ENCODE measurements around the gene PCNX2. TPM values are rescaled to one million over a fixed set of nuclear protein-coding genes. Genes with fewer than 3 reads are reported as not detected.

PCNX2 gene
- total and polyA plus RNA-seq, 2 experiments from 2014 or later: 42.9 to 88.3 TPM

DNA sequence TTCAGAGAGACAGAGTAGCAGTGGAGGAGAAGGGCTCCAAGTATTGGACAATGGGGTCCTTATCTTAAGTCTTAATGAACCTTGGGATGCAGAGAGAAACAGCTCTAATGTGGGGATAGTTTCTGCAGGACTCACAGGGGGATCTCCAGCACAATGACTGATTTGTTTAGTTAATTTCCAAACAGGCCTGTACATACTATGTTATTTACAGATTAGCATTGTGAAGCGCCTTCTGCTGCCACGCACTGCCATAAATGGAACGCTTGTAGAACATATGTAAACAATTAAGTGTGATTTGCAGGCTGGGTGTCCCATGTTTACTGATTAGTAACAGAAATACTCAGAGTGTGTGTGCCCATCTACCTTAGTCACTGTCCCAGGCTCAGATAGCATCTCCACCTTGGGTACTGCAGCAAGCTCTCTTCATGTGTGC, 289.0 kb downstream of the PCNX2 start (continued):
- TF ChIP-seq ZNF462 (CRISPR knock-in tag; IDR thresholded peaks at IDR 0.05): no peak
- no peak for TF ChIP-seq CREB1 (CRISPR knock-in tag; IDR thresholded peaks at IDR 0.05; ENCODE audit: low read depth)
- no peak for TF ChIP-seq NANOG (IDR thresholded peaks at IDR 0.05; ENCODE audit: borderline replicate concordance)
- TF ChIP-seq CTCF (conservative IDR thresholded peaks at IDR 0.05; ENCODE audit: low read depth in 2 of 2): no peak
- no peak for TF ChIP-seq ZNF114 (CRISPR knock-in tag; IDR thresholded peaks at IDR 0.05)
- no peak for TF ChIP-seq JUNB (IDR thresholded peaks at IDR 0.05; ENCODE audit: unreplicated experiment)

GRCh38 chr1:233006108-233006507, 289.4 kb downstream of the PCNX2 start:
- Histone ChIP-seq H3K4me1 (ENCODE audit: insufficient read depth) (no peaks in the 10 kb centered on the region), H4K20me1 (replicated peaks; ENCODE audit: insufficient read depth) (no peaks in the 10 kb centered on the region), H3K27me3 (ENCODE audit: insufficient read depth) (no peaks in the 10 kb centered on the region), H3F3A (replicated peaks; ENCODE audit: low read depth) (no peaks in the 10 kb centered on the region), H3K9me2 (ENCODE audit: insufficient read depth) (no peaks in the 10 kb centered on the region; the same call in 1 of the 2 replicates), H3K36me3 (ENCODE audit: insufficient read depth) (no peaks in the 10 kb centered on the region), H3K27ac (ENCODE audit: low read depth) (no peak overlapping the region), H2AFZ (no peak overlapping the region), H3K4me3 (no peak overlapping the region), H3K79me2 (replicated peaks; ENCODE audit: insufficient read depth) (no peaks in the 10 kb centered on the region), H3K4me2 (no peak overlapping the region)
- peaks cover 2% of the 10 kb centered on the region; the same call in 1 of the 3 replicates for H3K9me3 Mint-ChIP-seq
- peaks cover 6% of the 10 kb centered on the region for H3K27me3 Mint-ChIP-seq (ENCODE audit: insufficient read depth, low read depth, poor library complexity)
- peaks cover 40% of the 10 kb centered on the region for H3K36me3 Mint-ChIP-seq (ENCODE audit: low read depth)
- no peak overlapping the region for H3K27ac Mint-ChIP-seq
- H3K4me1 Mint-ChIP-seq: no peaks in the 10 kb centered on the region
- DNase-seq (ENCODE audit: low spot score): no peak
- no peak for ATAC-seq
- no peak overlapping the region for H3K4me3 Mint-ChIP-seq
- TF ChIP-seq ZNF462 (CRISPR knock-in tag; IDR thresholded peaks at IDR 0.05): no peak
- TF ChIP-seq EZH2phosphoT487 (IDR thresholded peaks at IDR 0.05; ENCODE audit: unreplicated experiment): no peak
- no peak for TF ChIP-seq EZH2 (IDR thresholded peaks at IDR 0.05; ENCODE audit: low read depth, unreplicated experiment)
- no peak for TF ChIP-seq NANOG (IDR thresholded peaks at IDR 0.05; ENCODE audit: borderline replicate concordance)
